Activated CD4-positive, alpha-beta memory T cell treated with anti-CD3 and anti-CD28 coated beads for 36 hours (primary cell): Measurements from ENCODE around the gene PLGRKT. TPM values are rescaled to one million over a fixed set of nuclear protein-coding genes. Genes with fewer than 3 reads are reported as not detected.
"Not testable (repeated sequence)": the region's sequence is repeated elsewhere in the genome, so short reads cannot be mapped to it uniquely, and the experiment has no call there.

ENCODE experiments used
- CTCF ChIA-PET: fragments of 350-600 bp; sonication (Branson Sonifier 250); formaldehyde crosslinking; loops from one replicate; lab custom pipeline; 2021; ENCODE audit warnings: antibody characterized with exemption, inconsistent platforms; lab: Charles Lee
- POLR2A ChIA-PET: fragments of 350-600 bp; sonication (Branson Sonifier 250); formaldehyde crosslinking; loops from one replicate; lab custom pipeline; 2021; ENCODE audit warnings: antibody characterized with exemption; lab: Charles Lee
- DNase-seq: peaks from one replicate; pipeline ENCODE4 v3.0.0-alpha.2; 2020
- H3K27ac Mint-ChIP-seq: one replicate; pipeline ENCODE4 v1.8.0; 2021; ENCODE audit warnings: mixed read lengths
- H3K27me3 Mint-ChIP-seq: one replicate; pipeline ENCODE4 v1.8.0; 2021; ENCODE audit warnings: mixed read lengths
- H3K36me3 Mint-ChIP-seq: one replicate; pipeline ENCODE4 v1.8.0; 2021; ENCODE audit warnings: mixed read lengths
- H3K4me1 Mint-ChIP-seq: one replicate; pipeline ENCODE4 v1.8.0; 2021; ENCODE audit warnings: low read depth, mixed read lengths
- H3K4me3 Mint-ChIP-seq: one replicate; pipeline ENCODE4 v1.8.0; 2021; ENCODE audit warnings: mild to moderate bottlenecking, mixed read lengths
- H3K9me3 Mint-ChIP-seq: one replicate; pipeline ENCODE4 v1.8.0; 2021; ENCODE audit warnings: mixed read lengths
- intact Hi-C: fragments of 100-400 bp; cut with micrococcal nuclease; formaldehyde crosslinking; loops from one replicate; pipeline ENCODE4 v1.15.1; 2023
- total RNA-seq, 2 experiments: library from RNA; stranded (reverse); gene quantifications; one replicate each; pipeline ENCODE4 v1.2.3, GENCODE V29; 2021

Gene PLGRKT
- total RNA-seq: 10 to 100 TPM; 52.9 to 59.4 TPM

GRCh38 chr9:5437254-5438216 lies at the start of gene PLGRKT:
Gene PLGRKT, minus strand, starts transcription at chr9:5437925. Its CDS starts 5,948 bp downstream, at chr9:5431977.
- H3K4me1 Mint-ChIP-seq: peaks cover 59% of the 10 kb centered on the region
- POLR2A ChIA-PET: interaction anchor here (0.6 to 5.4 kb wide), 17 partner anchors 9 to 677 kb away, joined by 3 to 57 read pairs (median 5); partner anchors contain the start of genes CD274, JAK2, PDCD1LG2 and RIC1
- CTCF ChIA-PET: interaction anchor here (0.6 to 6.6 kb wide), 11 partner anchors 11 to 251 kb away, joined by 3 to 64 read pairs (median 3); partner anchors contain the start of genes CD274 and RIC1

GRCh38 chr9:5486988-5487387 lies 49.3 kb upstream of the PLGRKT start:
- H3K4me3 Mint-ChIP-seq: no peak overlapping the region
- no peaks in the 10 kb centered on the region for H3K27me3 Mint-ChIP-seq
- H3K27ac Mint-ChIP-seq: no peak overlapping the region
- H3K36me3 Mint-ChIP-seq: no peaks in the 10 kb centered on the region
- H3K4me1 Mint-ChIP-seq: peaks cover 3% of the 10 kb centered on the region
- no peaks in the 10 kb centered on the region for H3K9me3 Mint-ChIP-seq
- POLR2A ChIA-PET: no interaction called here
- no peak for DNase-seq
- intact Hi-C loops: no loop called here
- CTCF ChIA-PET: interaction anchor here (1.0 to 3.1 kb wide), 2 partner anchors 73 to 103 kb away, joined by 3 to 9 read pairs; no protein-coding TSS in a partner anchor

More at GRCh38 chr9:5437254-5438216, at the start of gene PLGRKT:
- Mint-ChIP-seq H3K4me3 (peak within 1 kb of the TSS; percentile 97), H3K27ac (peak within 1 kb of the TSS; percentile 98), H3K36me3 (peaks cover 36% of the 10 kb centered on the region), H3K27me3 (no peaks in the 10 kb centered on the region), H3K9me3 (peaks cover 2% of the 10 kb centered on the region)
- intact Hi-C loops: loop anchor here (1.0 to 10.0 kb wide), 16 partner anchors 10 to 1910 kb away; partner anchors contain the start of genes AK3, CDC37L1, JAK2 and PDCD1LG2
- peak; percentile 95 for DNase-seq

- H3K4me3 Mint-ChIP-seq: no peak overlapping the region
- H3K36me3 Mint-ChIP-seq: no peaks in the 10 kb centered on the region
- H3K27ac Mint-ChIP-seq: no peak overlapping the region
- H3K4me1 Mint-ChIP-seq: peaks cover 7% of the 10 kb centered on the region
- no peaks in the 10 kb centered on the region for H3K27me3 Mint-ChIP-seq
- ChIA-PET CTCF (no interaction called here), POLR2A (no interaction called here)
- intact Hi-C loops: no loop called here
- H3K9me3 Mint-ChIP-seq: no peaks in the 10 kb centered on the region
- DNase-seq: no peak
Measured at GRCh38 chr9:5485378-5486085, 47.8 kb upstream of the PLGRKT start.

- ChIA-PET CTCF (no interaction called here), POLR2A (no interaction called here)
- intact Hi-C loops: no loop called here
- H3K27me3 Mint-ChIP-seq: no peaks in the 10 kb centered on the region
- no peak overlapping the region for H3K27ac Mint-ChIP-seq
- H3K36me3 Mint-ChIP-seq: no peaks in the 10 kb centered on the region
- H3K9me3 Mint-ChIP-seq: no peaks in the 10 kb centered on the region
- peaks cover 17% of the 10 kb centered on the region for H3K4me1 Mint-ChIP-seq
- no peak for DNase-seq
- H3K4me3 Mint-ChIP-seq: no peak overlapping the region
Measured at GRCh38 chr9:5483306-5483705, 45.6 kb upstream of the PLGRKT start.

GRCh38 chr9:5482194-5482593 lies 44.5 kb upstream of the PLGRKT start:
- Mint-ChIP-seq H3K4me3 (no peak overlapping the region), H3K27me3 (no peaks in the 10 kb centered on the region), H3K4me1 (peaks cover 21% of the 10 kb centered on the region), H3K27ac (no peak overlapping the region), H3K36me3 (no peaks in the 10 kb centered on the region), H3K9me3 (no peaks in the 10 kb centered on the region)
- intact Hi-C loops: no loop called here
- CTCF ChIA-PET: no interaction called here
- DNase-seq: no peak
- POLR2A ChIA-PET: no interaction called here

GRCh38 chr9:5481322-5482040 lies 43.8 kb upstream of the PLGRKT start:
- Mint-ChIP-seq H3K36me3 (peaks cover 2% of the 10 kb centered on the region), H3K4me1 (peaks cover 21% of the 10 kb centered on the region), H3K27ac (no peak overlapping the region), H3K27me3 (no peaks in the 10 kb centered on the region), H3K4me3 (no peak overlapping the region), H3K9me3 (peaks cover under 1% of the 10 kb centered on the region)
- POLR2A ChIA-PET: no interaction called here
- CTCF ChIA-PET: interaction anchor here (1.0 kb wide), 1 partner anchor 12 kb away, joined by 3 read pairs; no protein-coding TSS in a partner anchor
- intact Hi-C loops: no loop called here
- no peak for DNase-seq

- POLR2A ChIA-PET: no interaction called here
- Mint-ChIP-seq H3K27me3 (no peaks in the 10 kb centered on the region), H3K36me3 (peaks cover 8% of the 10 kb centered on the region), H3K4me1 (peaks cover 21% of the 10 kb centered on the region), H3K9me3 (peaks cover 4% of the 10 kb centered on the region), H3K27ac (no peak overlapping the region), H3K4me3 (no peak overlapping the region)
- DNase-seq: no peak
- CTCF ChIA-PET: interaction anchor here (0.5 to 1.3 kb wide), 3 partner anchors 12 to 295 kb away, joined by 3 read pairs; no protein-coding TSS in a partner anchor
- intact Hi-C loops: loop anchor here (1.0 kb wide), 2 partner anchors 12 to 29 kb away; partner anchors contain the start of gene PDCD1LG2
Measured at GRCh38 chr9:5480919-5481318, 43.2 kb upstream of the PLGRKT start.

- Mint-ChIP-seq H3K27ac (no peak overlapping the region), H3K36me3 (peaks cover 12% of the 10 kb centered on the region), H3K9me3 (peaks cover 8% of the 10 kb centered on the region), H3K4me3 (no peak overlapping the region), H3K4me1 (peaks cover 21% of the 10 kb centered on the region), H3K27me3 (no peaks in the 10 kb centered on the region)
- DNase-seq: no peak
- intact Hi-C loops: loop anchor here (1.0 kb wide), 2 partner anchors 13 to 30 kb away; partner anchors contain the start of gene PDCD1LG2
- ChIA-PET CTCF (interaction anchor here (0.5 to 1.3 kb wide), 3 partner anchors 60 to 294 kb away, joined by 3 to 4 read pairs (median 3); no protein-coding TSS in a partner anchor), POLR2A (interaction anchor here (0.6 to 1.6 kb wide), 3 partner anchors 14 to 30 kb away, joined by 3 to 5 read pairs (median 4); partner anchors contain the start of gene PDCD1LG2)
Measured at GRCh38 chr9:5479994-5480694, 42.4 kb upstream of the PLGRKT start.

- DNase-seq: peak; percentile 55
- H3K4me3 Mint-ChIP-seq: no peak overlapping the region
- peaks cover 27% of the 10 kb centered on the region for H3K4me1 Mint-ChIP-seq
- POLR2A ChIA-PET: no interaction called here
- intact Hi-C loops: no loop called here
- no peak overlapping the region for H3K27ac Mint-ChIP-seq
- CTCF ChIA-PET: interaction anchor here (1.3 to 1.4 kb wide), 2 partner anchors 28 to 54 kb away, joined by 3 to 4 read pairs; partner anchors contain the start of gene CD274
- peaks cover 17% of the 10 kb centered on the region for H3K36me3 Mint-ChIP-seq
- H3K9me3 Mint-ChIP-seq: peaks cover 12% of the 10 kb centered on the region
- H3K27me3 Mint-ChIP-seq: peaks cover 1% of the 10 kb centered on the region
Measured at GRCh38 chr9:5478206-5478605, 40.5 kb upstream of the PLGRKT start.

GRCh38 chr9:5475611-5476010 lies 37.9 kb upstream of the PLGRKT start:
- Mint-ChIP-seq H3K36me3 (peaks cover 17% of the 10 kb centered on the region), H3K9me3 (peaks cover 12% of the 10 kb centered on the region), H3K4me1 (peaks cover 31% of the 10 kb centered on the region)
- CTCF ChIA-PET, H3K27me3 Mint-ChIP-seq, intact Hi-C loops, POLR2A ChIA-PET, H3K27ac Mint-ChIP-seq, H3K4me3 Mint-ChIP-seq, DNase-seq: not testable (repeated sequence)
